Lung (tissue), 12 donors: ENCODE results near the gene MLXIPL. TPM values are rescaled to one million over a fixed set of nuclear protein-coding genes. Genes with fewer than 3 reads are reported as not detected.

Experiments
- ATAC-seq: fragments of 200-7000 bp; cut with Tn5 transposase; one replicate; pipeline ENCODE4 v1.9.1; 2020; ENCODE audit warnings: moderate number of reproducible peaks; ENCODE audit not compliant: insufficient read depth, low FRiP score
- DNase-seq, 3 donors: peaks; one replicate each; pipeline ENCODE4 v3.0.0-alpha.2; 2013 to 2017
- H3K27ac ChIP-seq, 2 donors: one replicate each; pipeline ENCODE4 v1.5.1; 2013; ENCODE audit warnings: mild to moderate bottlenecking in 2 of 2, moderate library complexity in 2 of 2, control low read depth in 1 of 2, inconsistent platforms in 1 of 2, low read depth in 1 of 2, low read length in 1 of 2
- H3K27me3 ChIP-seq, 3 donors: one replicate each; pipeline ENCODE4 v1.5.1; 2013; ENCODE audit warnings: low read length in 2 of 3; ENCODE audit not compliant: control insufficient read depth in 3 of 3, insufficient read depth in 3 of 3
- H3K36me3 ChIP-seq, 4 donors: one replicate each; pipeline ENCODE4 v1.5.1; 2013; ENCODE audit warnings: low read length in 4 of 4, mild to moderate bottlenecking in 1 of 4, moderate library complexity in 1 of 4; ENCODE audit not compliant: control insufficient read depth in 4 of 4, insufficient read depth in 4 of 4
- H3K4me1 ChIP-seq, 5 donors: one replicate each; pipeline ENCODE4 v1.5.1; 2013; ENCODE audit warnings: low read length in 5 of 5, mild to moderate bottlenecking in 2 of 5, moderate library complexity in 1 of 5; ENCODE audit not compliant: control insufficient read depth in 5 of 5, insufficient read depth in 5 of 5
- H3K4me3 ChIP-seq: one replicate; pipeline ENCODE4 v1.5.1; 2013; ENCODE audit warnings: mild to moderate bottlenecking, control low read depth, moderate library complexity
- H3K9ac ChIP-seq, 2 donors: one replicate each; pipeline ENCODE4 v1.5.1; 2013; ENCODE audit warnings: low read length in 2 of 2, control low read depth in 1 of 2; ENCODE audit not compliant: insufficient read depth in 1 of 2
- H3K9me3 ChIP-seq, 4 donors: one replicate each; pipeline ENCODE4 v1.5.1; 2013; ENCODE audit warnings: low read length in 3 of 4, mild to moderate bottlenecking in 1 of 4, moderate library complexity in 1 of 4; ENCODE audit not compliant: control insufficient read depth in 4 of 4, insufficient read depth in 3 of 4
- WGBS, 2 donors: extraction: QIAGEN DNeasy Blood & Tissue Kit; methylation state at CpG; one replicate each; pipeline ENCODE4 v1.1.7; 2013; 5-methylcytosine and 5-hydroxymethylcytosine counted together
- polyA plus RNA-seq, 2 donors: library from polyadenylated mRNA; stranded (reverse); fragments of 200-250 nt; gene quantifications; one replicate each; pipeline ENCODE4 v1.2.1, GENCODE V29; 2013
- total RNA-seq, 2 donors: library from RNA; depleted of rRNA in 1 of 2; stranded (reverse); fragments of >200 nt in 1 of 2; gene quantifications; one replicate each; pipeline ENCODE4 v1.2.1, GENCODE V29; 2014 to 2021
- TF ChIP-seq, protein P1 (sequence below): IDR thresholded peaks from 2 replicates; pipeline ENCODE4 v1.5.1; 2012; ENCODE audit warnings: mild to moderate bottlenecking; ENCODE audit errors: control extremely low read depth, extremely low read depth
- donor health status: control.
- donor health status: control.
- donor health status: Bipolar disorder and iron deficiency.
- donor health status: healthy.
- donor health status: DM: yes; HTN: yes; CAD: no.

MLXIPL gene
- total and polyA plus RNA-seq, 4 donors = 1.3 to 16.1 (median 6.7) TPM

DNA sequence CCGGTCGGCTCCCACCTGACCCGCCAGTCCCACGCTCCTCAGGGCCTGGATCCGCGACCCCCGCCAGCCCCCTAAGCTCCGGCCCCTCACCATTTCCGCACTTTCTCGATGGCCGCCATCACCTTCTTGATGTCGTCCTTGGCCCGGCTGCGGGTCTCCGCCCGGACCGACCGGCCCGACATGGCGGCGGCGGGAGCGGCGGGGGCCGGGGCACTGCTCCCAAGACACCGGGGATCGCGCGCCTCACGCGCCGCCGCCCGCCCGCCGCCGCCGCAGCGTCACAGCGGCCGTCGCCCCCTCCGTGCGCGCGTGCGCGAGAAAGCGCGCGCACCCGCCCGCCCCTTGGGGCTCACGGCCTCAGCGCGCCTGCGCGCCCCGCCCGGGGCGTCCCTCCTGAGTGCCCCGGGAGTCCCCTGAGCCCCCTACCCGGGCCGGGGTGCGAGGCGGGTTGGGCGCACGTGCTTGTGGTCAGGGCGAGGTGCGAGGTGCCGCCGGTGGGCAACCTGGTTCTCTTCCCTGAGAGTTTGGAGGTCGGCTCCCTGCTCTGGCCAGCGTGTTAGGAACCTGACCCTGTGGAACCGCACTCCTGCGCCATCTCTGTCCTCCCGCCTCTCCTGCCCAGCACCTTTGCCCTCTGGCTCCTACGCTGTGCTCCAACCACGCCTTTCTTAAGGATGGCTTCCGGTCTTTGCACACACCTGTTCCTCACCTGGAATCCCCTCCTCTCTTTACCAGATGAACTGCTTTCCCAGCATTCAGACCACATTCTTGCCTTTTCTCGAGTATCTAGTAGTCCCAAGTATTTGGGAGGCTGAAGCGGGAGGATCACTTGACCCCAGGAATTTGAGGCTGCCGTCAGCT, 66.7 kb downstream of the MLXIPL start, which contains the start of gene BCL7B:
TSS of gene BCL7B (minus strand) at position 294 of the 861 bp plus-strand sequence. CDS start at position 182, 112 bp downstream.
- H3K9me3 ChIP-seq = no peaks in the 10 kb centered on the region
- H3K4me1 ChIP-seq = peaks cover 3 to 9% (median 7%) of the 10 kb centered on the region in 5 donors
- peak; percentile 51 for ATAC-seq
- H3K4me3 ChIP-seq = peak within 1 kb of the TSS; percentile 82
- peak within 1 kb of the TSS; percentile 61 to 63 for H3K9ac ChIP-seq
- H3K36me3 ChIP-seq = peaks cover 0 to 11% (median 1%) of the 10 kb centered on the region in 4 donors
- TF ChIP-seq, protein P1, sequence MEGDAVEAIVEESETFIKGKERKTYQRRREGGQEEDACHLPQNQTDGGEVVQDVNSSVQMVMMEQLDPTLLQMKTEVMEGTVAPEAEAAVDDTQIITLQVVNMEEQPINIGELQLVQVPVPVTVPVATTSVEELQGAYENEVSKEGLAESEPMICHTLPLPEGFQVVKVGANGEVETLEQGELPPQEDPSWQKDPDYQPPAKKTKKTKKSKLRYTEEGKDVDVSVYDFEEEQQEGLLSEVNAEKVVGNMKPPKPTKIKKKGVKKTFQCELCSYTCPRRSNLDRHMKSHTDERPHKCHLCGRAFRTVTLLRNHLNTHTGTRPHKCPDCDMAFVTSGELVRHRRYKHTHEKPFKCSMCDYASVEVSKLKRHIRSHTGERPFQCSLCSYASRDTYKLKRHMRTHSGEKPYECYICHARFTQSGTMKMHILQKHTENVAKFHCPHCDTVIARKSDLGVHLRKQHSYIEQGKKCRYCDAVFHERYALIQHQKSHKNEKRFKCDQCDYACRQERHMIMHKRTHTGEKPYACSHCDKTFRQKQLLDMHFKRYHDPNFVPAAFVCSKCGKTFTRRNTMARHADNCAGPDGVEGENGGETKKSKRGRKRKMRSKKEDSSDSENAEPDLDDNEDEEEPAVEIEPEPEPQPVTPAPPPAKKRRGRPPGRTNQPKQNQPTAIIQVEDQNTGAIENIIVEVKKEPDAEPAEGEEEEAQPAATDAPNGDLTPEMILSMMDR = no peak
- H3K27me3 ChIP-seq = no peaks in the 10 kb centered on the region
- peak within 1 kb of the TSS; percentile 99 for H3K27ac ChIP-seq
- WGBS, 2 donors = 4 to 7% methylated on average over 49 to 83 of the region's 83 CpGs
- DNase-seq = peak; percentile 70 to 77 (median 74)

DNA sequence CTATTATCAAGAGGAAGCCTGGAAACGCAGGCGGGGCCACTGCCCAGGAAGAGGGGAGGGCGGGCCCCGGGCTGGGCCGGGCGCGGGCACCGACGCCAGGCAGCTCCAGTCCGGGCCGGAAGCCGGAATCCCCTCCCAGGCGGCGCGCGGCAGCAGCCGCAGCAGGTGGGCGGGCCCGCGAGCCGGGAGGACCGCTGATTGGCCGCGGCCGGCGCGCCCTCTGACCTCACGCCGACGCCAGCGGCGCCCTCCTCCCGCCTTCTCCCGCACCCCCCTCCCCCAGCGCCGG, 67.3 kb downstream of the MLXIPL start:
- ATAC-seq = peak; percentile 96
- DNase-seq = peak; percentile 91 to 96 (median 94)
- Histone ChIP-seq H3K4me3 (peak overlapping the region; percentile 82), H3K9me3 (no peaks in the 10 kb centered on the region), H3K27ac (peak overlapping the region; percentile 99), H3K36me3 (peaks cover 0 to 13% (median 1%) of the 10 kb centered on the region in 4 donors), H3K4me1 (peaks cover 4 to 9% (median 7%) of the 10 kb centered on the region in 5 donors), H3K9ac (peak overlapping the region in 1 of 2 donors; percentile 45), H3K27me3 (no peaks in the 10 kb centered on the region)
- 0% methylated on average over 13 to 36 of the region's 36 CpGs for WGBS, 2 donors
- TF ChIP-seq, protein P1 = no peak

DNA sequence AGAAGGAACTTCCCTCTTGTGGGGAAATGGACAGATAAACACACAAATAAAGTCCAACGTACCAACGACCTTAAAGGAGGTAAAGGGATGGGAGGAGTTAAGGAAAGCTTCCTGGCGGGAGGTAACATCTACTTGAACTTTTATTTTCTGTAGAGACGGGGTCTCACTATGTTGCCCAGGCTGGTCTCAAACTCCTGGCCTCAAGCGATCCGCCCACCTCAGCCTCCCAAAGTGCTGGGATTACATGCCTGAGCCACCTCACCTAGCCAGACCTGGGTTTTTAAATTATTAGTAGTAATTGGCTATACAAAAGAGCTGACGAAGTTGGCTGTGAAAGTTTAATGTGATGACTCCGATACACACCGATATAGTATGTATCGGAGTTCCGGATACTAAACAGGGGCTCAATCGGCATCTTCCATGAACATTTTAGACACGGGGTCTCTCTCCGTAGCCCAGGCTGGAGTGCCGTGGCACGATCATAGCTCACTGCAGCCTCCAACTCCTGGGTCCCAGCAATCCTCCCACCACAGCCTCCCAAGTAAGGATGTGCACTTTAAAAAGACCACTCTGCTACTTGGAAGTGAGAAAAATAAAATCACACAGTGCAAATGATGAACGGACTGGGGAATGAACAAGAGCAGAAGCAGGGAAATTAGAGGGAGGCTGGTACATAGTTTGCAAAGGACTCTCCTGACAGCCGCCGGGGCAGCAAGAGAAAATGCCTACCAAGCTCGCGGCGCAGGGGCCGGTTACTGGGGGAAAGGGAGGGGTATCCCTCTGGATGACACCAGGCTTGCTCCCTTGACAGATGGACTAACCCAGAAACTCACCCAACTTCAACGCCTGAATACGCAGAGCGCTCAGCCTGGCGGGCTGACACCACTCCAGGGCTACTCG, 67.9 kb downstream of the MLXIPL start:
- Histone ChIP-seq H3K27ac (peak overlapping the region; percentile 38 to 99), H3K9me3 (no peaks in the 10 kb centered on the region), H3K9ac (peak overlapping the region; percentile 45 to 63), H3K4me3 (peak overlapping the region; percentile 65), H3K4me1 (peaks cover 4 to 9% (median 7%) of the 10 kb centered on the region in 5 donors), H3K36me3 (peaks cover 0 to 13% (median 4%) of the 10 kb centered on the region in 4 donors), H3K27me3 (no peaks in the 10 kb centered on the region)
- no peak for ATAC-seq
- TF ChIP-seq, protein P1 = no peak
- DNase-seq = no peak
- WGBS, 2 donors = 16 to 23% methylated on average over 28 of the region's 28 CpGs
